DND-41 (cell line): ENCODE results near the gene SLC22A1.

Experiments
- ATAC-seq: fragments of 200-7000 bp; cut with Tn5 transposase; 3 replicates; pipeline ENCODE4 v1.9.1; 2021; ENCODE audit warnings: low read depth; ENCODE audit not compliant: insufficient read depth
- DNase-seq: peaks from one replicate; pipeline ENCODE4 v3.0.0-alpha.2; 2020
- H2AFZ ChIP-seq: 2 replicates; pipeline ENCODE4 v1.6.0; 2012; ENCODE audit warnings: low read depth, low read length
- H3K27ac ChIP-seq: 2 replicates; pipeline ENCODE4 v1.5.1; 2012; ENCODE audit warnings: low read length, inconsistent platforms
- H3K27me3 ChIP-seq: fragments of 200-600 bp; sonication (generic); 2 replicates; pipeline ENCODE4 v1.6.0; 2012; ENCODE audit warnings: low read length, mild to moderate bottlenecking, inconsistent platforms; ENCODE audit not compliant: insufficient read depth, poor library complexity
- H3K36me3 ChIP-seq: 2 replicates; pipeline ENCODE4 v1.5.1; 2012; ENCODE audit warnings: low read length, inconsistent platforms; ENCODE audit not compliant: insufficient read depth
- H3K4me1 ChIP-seq: 2 replicates; pipeline ENCODE4 v1.5.1; 2012; ENCODE audit warnings: mild to moderate bottlenecking, low read length; ENCODE audit not compliant: insufficient read depth
- H3K4me2 ChIP-seq: 2 replicates; pipeline ENCODE4 v1.6.0; 2012; ENCODE audit warnings: mild to moderate bottlenecking, moderate library complexity, low read length, inconsistent platforms; ENCODE audit not compliant: insufficient read depth
- H3K4me3 ChIP-seq, 2 experiments: fragments of 200-600 bp in 1 of 2; shearing (Covaris generic) in 1 of 2; 2 replicates each; pipeline ENCODE4 v1.5.1; 2012 to 2016; ENCODE audit warnings: inconsistent platforms in 2 of 2, low read length in 2 of 2, mild to moderate bottlenecking in 2 of 2, low read depth in 1 of 2, moderate library complexity in 1 of 2
- H3K79me2 ChIP-seq: 2 replicates; pipeline ENCODE4 v1.6.0; 2012; ENCODE audit warnings: low read length, inconsistent platforms; ENCODE audit not compliant: insufficient read depth
- H3K9ac ChIP-seq: 2 replicates; pipeline ENCODE4 v1.6.0; 2012; ENCODE audit warnings: low read depth, mild to moderate bottlenecking, inconsistent platforms, low read length, moderate library complexity
- H3K9me3 ChIP-seq: 2 replicates; pipeline ENCODE4 v1.5.1; 2012; ENCODE audit warnings: low read length, moderate library complexity, mild to moderate bottlenecking, inconsistent platforms; ENCODE audit not compliant: insufficient read depth, severe bottlenecking
- H4K20me1 ChIP-seq: 2 replicates; pipeline ENCODE4 v1.6.0; 2012; ENCODE audit warnings: low read length; ENCODE audit not compliant: insufficient read depth
- CTCF ChIP-seq: IDR thresholded peaks from 2 replicates; pipeline ENCODE4 v1.5.1; 2012; ENCODE audit warnings: borderline replicate concordance, low read length, moderate library complexity, mild to moderate bottlenecking; ENCODE audit not compliant: poor library complexity, severe bottlenecking; ENCODE audit errors: extremely low read depth
- EZH2 ChIP-seq: IDR thresholded peaks from 3 replicates; pipeline ENCODE4 v1.6.1; 2012; ENCODE audit warnings: borderline replicate concordance, low read depth, mild to moderate bottlenecking, moderate library complexity, low read length, inconsistent platforms; ENCODE audit not compliant: severe bottlenecking

Gene SLC22A1

GRCh38 chr6:160108077-160108476, 13.5 kb upstream of the SLC22A1 start:
- Histone ChIP-seq H3K36me3 (peaks cover 65% of the 10 kb centered on the region), H3K4me1 (no peaks in the 10 kb centered on the region), H3K27ac (no peak overlapping the region), H3K4me3 (no peak overlapping the region), H3K9me3 (no peaks in the 10 kb centered on the region), H3K79me2 (no peaks in the 10 kb centered on the region), H3K9ac (no peak overlapping the region), H3K27me3 (no peaks in the 10 kb centered on the region), H4K20me1 (peaks cover 6% of the 10 kb centered on the region; the same call in 1 of the 2 replicates), H3K4me2 (no peak overlapping the region), H2AFZ (no peak overlapping the region)
- DNase-seq, result no peak
- ATAC-seq, result no peak
- TF ChIP-seq EZH2 (no peak), CTCF (no peak)

- Histone ChIP-seq H3K9me3 (no peaks in the 10 kb centered on the region), H3K27ac (no peak overlapping the region), H3K9ac (no peak overlapping the region), H3K79me2 (no peaks in the 10 kb centered on the region), H3K4me1 (no peaks in the 10 kb centered on the region), H4K20me1 (no peaks in the 10 kb centered on the region), H3K36me3 (peaks cover 42% of the 10 kb centered on the region), H3K4me3 (no peak overlapping the region), H2AFZ (no peak overlapping the region), H3K27me3 (no peaks in the 10 kb centered on the region), H3K4me2 (no peak overlapping the region)
- ATAC-seq, result 0 out of 3 replicates have a peak, but pooled peaks have one; percentile 27
- TF ChIP-seq EZH2 (no peak), CTCF (no peak)
- DNase-seq, result no peak
These were observed 11.0 kb upstream of the SLC22A1 start for GRCh38 chr6:160110586-160111123.

- Histone ChIP-seq H2AFZ (no peak overlapping the region), H3K9ac (no peak overlapping the region), H3K4me1 (no peaks in the 10 kb centered on the region), H3K9me3 (peaks cover 6% of the 10 kb centered on the region), H3K79me2 (no peaks in the 10 kb centered on the region), H3K27ac (no peak overlapping the region), H3K27me3 (no peaks in the 10 kb centered on the region), H3K4me2 (no peak overlapping the region), H4K20me1 (no peaks in the 10 kb centered on the region), H3K4me3 (no peak overlapping the region), H3K36me3 (peaks cover 39% of the 10 kb centered on the region)
- TF ChIP-seq CTCF, result no peak
- TF ChIP-seq EZH2, result no peak
- no peak for DNase-seq
- ATAC-seq, result no peak
These were observed 9.8 kb upstream of the SLC22A1 start for GRCh38 chr6:160111806-160112205.
